Stimulated activated CD4-positive, alpha-beta T cell treated with anti-CD3 and anti-CD28 coated beads, Interleukin-1b, Interleukin-23, amount 100 ng/mL, for 1 hour (primary cell): ENCODE results near the gene ARID4B.

Experiments
- DNase-seq, 2 donors: peaks; one replicate each; pipeline ENCODE4 v3.0.0-alpha.2; 2020; ENCODE audit warnings: low read depth in 2 of 2

Gene ARID4B

DNA sequence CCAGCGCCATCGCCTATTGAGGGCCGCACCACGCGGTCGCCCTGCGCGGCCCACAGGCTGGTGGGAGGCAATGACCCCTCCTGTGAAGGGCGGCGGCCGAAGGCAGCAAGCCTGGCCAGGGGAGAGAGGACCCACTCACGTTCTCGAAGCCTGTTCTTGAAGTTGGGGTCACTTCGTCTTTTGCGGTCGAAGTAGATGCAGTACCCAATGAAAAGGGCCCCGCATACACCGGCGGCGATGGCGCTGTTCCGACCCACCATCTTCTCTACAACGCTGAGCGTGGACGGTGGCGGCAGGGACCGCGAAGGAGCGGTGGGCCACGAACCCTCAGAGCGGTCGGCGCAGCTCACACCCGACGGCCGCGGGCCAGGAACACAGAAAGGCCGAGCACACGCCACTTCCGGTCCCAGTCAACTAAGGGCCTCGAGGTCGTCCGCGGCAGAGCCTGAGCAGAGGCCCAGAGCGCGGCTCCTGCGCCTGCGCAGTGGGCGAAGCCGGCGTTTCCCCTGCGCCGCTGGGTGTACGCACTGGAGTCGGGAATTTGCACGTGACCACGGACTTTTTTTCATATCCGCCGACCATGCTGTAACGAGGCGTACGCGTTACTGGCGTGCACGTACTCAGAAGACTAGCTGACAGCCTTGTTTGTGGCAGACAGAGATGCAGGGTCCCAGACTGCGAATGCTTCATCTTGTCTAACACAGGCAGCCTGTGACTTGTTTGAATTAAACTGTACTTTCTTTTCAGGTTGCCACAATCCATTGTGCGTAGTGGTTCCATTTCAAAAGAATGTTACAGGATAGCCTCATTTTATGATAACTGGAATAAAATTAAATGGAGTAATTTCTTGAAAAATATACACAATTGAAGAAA, 199.3 kb downstream of the ARID4B start, which contains the start of gene TOMM20:
TOMM20 (minus strand) TSS at position 382 of the 873 bp plus-strand sequence; CDS start at position 260, 122 bp downstream.
- peak; percentile 80 to 83 for DNase-seq

DNA sequence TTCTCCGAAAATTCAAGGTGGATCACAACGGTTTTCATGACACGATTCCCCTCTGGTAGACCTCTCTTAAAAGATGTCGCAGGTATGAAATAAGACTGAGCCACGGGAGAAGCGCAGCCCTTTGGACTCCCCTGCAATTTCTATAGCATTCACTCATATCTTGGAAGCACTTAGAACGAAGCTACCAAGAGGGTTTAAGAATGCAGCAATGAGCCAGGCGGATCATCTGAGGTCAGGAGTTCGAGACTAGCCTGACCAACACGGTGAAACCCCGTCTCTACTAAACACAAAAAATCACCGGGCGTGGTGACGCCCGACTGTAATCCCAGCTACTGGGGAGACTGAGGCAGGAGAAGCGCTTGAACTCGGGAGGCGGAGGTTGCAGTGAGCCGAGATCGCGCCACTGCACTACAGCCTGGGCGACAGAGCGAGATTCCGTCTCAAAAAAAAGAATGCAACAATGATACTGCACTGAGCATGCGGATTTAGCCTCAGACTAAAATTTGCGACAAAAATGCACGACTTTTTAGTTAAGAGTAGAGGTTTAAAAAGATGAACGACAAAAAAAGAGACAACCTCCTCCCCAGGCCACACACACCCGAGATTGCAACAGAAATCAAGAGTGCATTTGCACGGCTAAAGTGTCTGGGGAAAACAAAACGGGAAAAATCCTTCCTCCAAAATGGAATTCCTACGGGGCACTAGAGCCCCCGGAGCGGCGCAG, 200.1 kb downstream of the ARID4B start:
- no peak for DNase-seq

DNA sequence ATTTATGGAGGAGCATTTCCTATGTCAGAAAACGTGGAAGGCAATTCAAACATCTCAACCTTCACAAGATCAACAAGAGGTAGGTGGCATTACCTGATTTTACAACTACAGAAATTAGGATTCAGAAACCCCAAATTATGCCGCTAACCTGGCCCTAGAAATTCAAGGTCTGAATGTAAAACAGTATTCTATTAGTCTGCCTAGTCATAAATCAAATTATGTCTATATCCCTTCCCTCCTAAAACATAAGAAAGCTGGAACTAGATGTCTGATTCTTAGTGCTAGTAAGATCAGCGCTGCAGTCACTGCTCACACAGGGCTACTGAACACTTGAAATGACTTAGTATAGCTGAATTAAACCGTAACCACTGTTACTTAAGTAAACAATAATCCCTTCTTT, 200.8 kb downstream of the ARID4B start:
- no peak for DNase-seq

DNA sequence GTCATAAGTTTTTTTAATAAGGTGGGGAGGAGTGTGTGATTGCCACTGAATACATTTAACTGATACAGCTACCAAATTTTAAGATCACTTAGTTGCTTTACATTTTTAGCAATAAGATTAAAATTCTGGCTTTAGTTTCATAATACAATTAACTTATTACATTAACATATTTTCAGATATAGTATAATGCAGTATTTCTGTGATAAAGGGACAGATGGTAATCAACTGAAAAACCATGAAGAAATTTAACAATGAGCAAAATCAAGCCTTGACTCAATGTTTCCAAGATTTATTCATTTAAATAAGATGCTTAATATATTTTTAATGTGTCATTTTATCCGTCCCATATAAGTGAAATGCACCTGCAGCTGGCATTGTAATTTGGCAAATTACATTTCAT, 203.3 kb downstream of the ARID4B start:
- DNase-seq, result no peak

DNA sequence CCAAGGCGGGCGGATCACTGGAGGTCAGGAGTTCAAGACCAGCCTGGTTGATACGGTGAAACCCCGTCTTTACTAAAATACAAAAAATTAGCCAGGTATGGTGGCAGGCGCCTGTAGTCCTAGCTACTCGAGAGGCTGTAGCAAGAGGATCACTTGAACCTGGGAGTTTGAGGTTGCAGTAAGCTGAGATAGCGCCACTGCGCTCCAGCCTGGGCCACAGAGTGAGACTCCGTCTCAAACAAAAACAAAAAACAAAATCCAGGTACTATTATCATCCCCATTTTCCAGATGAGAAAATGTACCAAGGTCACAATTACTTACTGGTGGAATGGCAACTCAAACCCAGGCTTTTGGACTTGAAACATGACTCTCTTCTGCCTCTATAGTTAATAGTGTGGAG, 203.9 kb downstream of the ARID4B start:
- DNase-seq, result no peak

DNA sequence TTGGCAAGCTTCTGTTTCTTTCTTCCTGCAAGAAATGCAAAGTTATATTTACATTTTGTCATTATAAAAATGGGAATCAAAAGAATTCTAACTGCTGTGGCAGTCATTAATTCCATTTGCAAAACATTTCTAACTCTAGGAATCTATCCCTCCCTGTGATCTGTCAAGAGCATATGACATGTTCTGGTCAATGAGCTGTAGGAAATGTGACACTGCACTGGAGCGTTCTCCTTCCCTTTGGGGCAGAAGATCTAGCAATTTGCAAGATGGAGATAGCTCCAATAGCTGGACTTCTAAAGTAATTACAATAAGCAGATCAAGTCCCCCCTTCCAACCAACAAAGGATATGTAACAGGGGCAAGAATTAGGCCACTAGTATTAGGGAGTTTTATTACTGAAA, 205.6 kb downstream of the ARID4B start:
- no peak for DNase-seq
